Endothelial cell of umbilical vein (primary cell): ENCODE measurements around the gene LSM14A. TPM values are rescaled to one million over a fixed set of nuclear protein-coding genes. Genes with fewer than 3 reads are reported as not detected.

Source experiments
- BruUV-seq: library from RNA; stranded (reverse); fragments of 400-500 nt; replicated peaks from 2 replicates; lab custom pipeline; 2021; lab: Mats Ljungman, UMichigan
- CTCF ChIA-PET: fragments of 300-600, 350-600 bp; sonication (Branson Sonifier 250); formaldehyde crosslinking; loops from one replicate; lab custom pipeline; 2021; ENCODE audit warnings: antibody characterized with exemption, inconsistent platforms; lab: Charles Lee
- POLR2A ChIA-PET: fragments of 300-600, 350-600 bp; sonication (Branson Sonifier 250); formaldehyde crosslinking; loops from one replicate; lab custom pipeline; 2021; ENCODE audit warnings: antibody characterized with exemption, inconsistent platforms; lab: Charles Lee
- DNase-seq: peaks from one replicate; pipeline ENCODE4 v3.0.0-alpha.2; 2011; ENCODE audit warnings: low read depth, low spot score
- FAIRE-seq: peaks from 2 replicates; lab custom pipeline; 2011; peaks lifted over from hg19 to GRCh38; lab: Jason Lieb, UNC
- H2AFZ ChIP-seq: 2 replicates; pipeline ENCODE4 v1.6.0; 2012; ENCODE audit warnings: low read depth, low read length, control low read depth, inconsistent platforms
- H3K27ac ChIP-seq: 2 replicates; pipeline ENCODE4 v1.5.1; 2011; ENCODE audit warnings: low read depth, mild to moderate bottlenecking, control low read depth, low read length, moderate library complexity; ENCODE audit not compliant: insufficient read depth
- H3K27me3 ChIP-seq, 2 experiments: 2 replicates each; pipeline versions ENCODE4 v1.6.0 to v1.6.1; 2011; ENCODE audit warnings: low read length in 2 of 2, mixed read lengths in 1 of 2; ENCODE audit not compliant: control insufficient read depth in 2 of 2, insufficient read depth in 2 of 2
- H3K36me3 ChIP-seq, 2 experiments: 2 replicates in 1 of 2; 3 replicates in 1 of 2; pipeline ENCODE4 v1.5.1; 2011; ENCODE audit warnings: low read length in 2 of 2, mild to moderate bottlenecking in 1 of 2, moderate library complexity in 1 of 2; ENCODE audit not compliant: control insufficient read depth in 2 of 2, insufficient read depth in 2 of 2; ENCODE audit errors: extremely low read depth in 1 of 2
- H3K4me1 ChIP-seq: 3 replicates; pipeline ENCODE4 v1.5.1; 2011; ENCODE audit warnings: mild to moderate bottlenecking, low read length; ENCODE audit not compliant: control insufficient read depth, insufficient read depth; ENCODE audit errors: extremely low read depth
- H3K4me2 ChIP-seq: 2 replicates; pipeline ENCODE4 v1.6.1; 2011; ENCODE audit warnings: low read length, control low read depth, mixed read lengths; ENCODE audit not compliant: insufficient read depth
- H3K4me3 ChIP-seq, 3 experiments: fragments of 200-600 bp in 1 of 3; sonication (generic), shearing (Covaris generic) in 1 of 3; replicated peaks in 1 of 3; 2 replicates each; pipeline ENCODE4 v1.5.1; 2011 to 2016; ENCODE audit warnings: control low read depth in 3 of 3, low read length in 3 of 3, mild to moderate bottlenecking in 2 of 3, inconsistent platforms in 1 of 3, low read depth in 1 of 3, moderate library complexity in 1 of 3; ENCODE audit not compliant: insufficient read depth in 1 of 3
- H3K79me2 ChIP-seq: 2 replicates; pipeline ENCODE4 v1.6.0; 2012; ENCODE audit warnings: low read length, inconsistent platforms; ENCODE audit not compliant: control insufficient read depth, insufficient read depth
- H3K9ac ChIP-seq: replicated peaks from 2 replicates; pipeline ENCODE3; 2011; ENCODE audit warnings: low read length, control low read depth; ENCODE audit not compliant: insufficient read depth; ENCODE audit errors: extremely low read depth
- H3K9me1 ChIP-seq: replicated peaks from 3 replicates; pipeline ENCODE4 v1.6.0; 2011; ENCODE audit warnings: mild to moderate bottlenecking, low read length; ENCODE audit not compliant: control insufficient read depth, insufficient read depth; ENCODE audit errors: extremely low read depth
- H3K9me3 ChIP-seq: replicated peaks from 2 replicates; pipeline ENCODE4 v1.5.1; 2012; ENCODE audit warnings: low read length, inconsistent platforms; ENCODE audit not compliant: control insufficient read depth, insufficient read depth
- H4K20me1 ChIP-seq: replicated peaks from 2 replicates; pipeline ENCODE3; 2011; ENCODE audit warnings: mild to moderate bottlenecking, low read length; ENCODE audit not compliant: control insufficient read depth, insufficient read depth; ENCODE audit errors: extremely low read depth
- CTCF ChIP-seq, 2 donors: IDR thresholded peaks; 1 replicate in 1 of 2; 2 replicates in 1 of 2; pipeline ENCODE4 v1.5.1; 2011; ENCODE audit warnings: low read length in 2 of 2, mild to moderate bottlenecking in 2 of 2, moderate library complexity in 2 of 2, control low read depth in 1 of 2, inconsistent platforms in 1 of 2, low read depth in 1 of 2; ENCODE audit not compliant: insufficient read depth in 1 of 2; ENCODE audit errors: extremely low read depth in 1 of 2
- EZH2 ChIP-seq: IDR thresholded peaks from 2 replicates; pipeline ENCODE4 v1.6.1; 2012; ENCODE audit warnings: borderline replicate concordance, low read depth, mild to moderate bottlenecking, moderate library complexity, low read length, inconsistent platforms; ENCODE audit not compliant: severe bottlenecking
- FOS ChIP-seq: IDR thresholded peaks from 2 replicates; pipeline ENCODE4 v1.6.1; 2011; ENCODE audit warnings: mild to moderate bottlenecking, low read length, moderate library complexity, borderline replicate concordance; ENCODE audit not compliant: insufficient read depth
- GATA2 ChIP-seq: IDR thresholded peaks from 2 replicates; pipeline ENCODE4 v1.7.0; 2011; ENCODE audit warnings: low read depth, mild to moderate bottlenecking, moderate library complexity, mixed read lengths, low read length; ENCODE audit not compliant: insufficient read length, insufficient read depth
- JUN ChIP-seq: IDR thresholded peaks from 2 replicates; pipeline ENCODE4 v1.6.1; 2011; ENCODE audit warnings: borderline replicate concordance, low read depth; ENCODE audit not compliant: insufficient read length, insufficient read depth
- MAX ChIP-seq: IDR thresholded peaks from 2 replicates; pipeline ENCODE4 v1.6.1; 2011; ENCODE audit not compliant: insufficient read depth, insufficient read length
- MYC ChIP-seq: IDR thresholded peaks from one replicate; pipeline ENCODE4 v1.6.1; 2011; ENCODE audit warnings: mild to moderate bottlenecking, low read depth, low read length
- POLR2A ChIP-seq: IDR thresholded peaks from 2 replicates; pipeline ENCODE4 v1.6.1; 2012; ENCODE audit warnings: low read depth, mild to moderate bottlenecking, control low read depth, low read length
- POLR2AphosphoS5 ChIP-seq: IDR thresholded peaks from 2 replicates; pipeline ENCODE4 v1.6.1; 2012; ENCODE audit warnings: low read depth, mild to moderate bottlenecking, control low read depth, low read length, moderate library complexity; ENCODE audit not compliant: insufficient read depth
- dilution Hi-C: fragments of 300-500 bp; cut with MboI; formaldehyde crosslinking; loops from one replicate; pipeline ENCODE4 v1.15.0; 2019; ENCODE audit warnings: low sequenced_read_pairs; ENCODE audit not compliant: extremely low pct_ligation_motif_present
- intact Hi-C: fragments of 100-400 bp; cut with micrococcal nuclease; formaldehyde crosslinking; loops from one replicate; pipeline ENCODE4 v1.10.0; 2022
- polyA plus RNA-seq, 4 experiments: library from polyadenylated mRNA; depleted of rRNA in 3 of 4; stranded (reverse) in 3 of 4; unstranded in 1 of 4; fragments of >200 nt; gene quantifications; 2 replicates each; pipeline versions ENCODE4 v1.2.1 to v1.2.3, GENCODE V29; 2011 to 2012; ENCODE audit warnings: missing spikeins in 1 of 4
- total RNA-seq: library from RNA; stranded (reverse); gene quantifications from 2 replicates; pipeline ENCODE4 v1.2.3, GENCODE V29; 2021

Gene LSM14A
- total and polyA plus RNA-seq, 2 donors (not counting 3 experiments of a cell fraction or from before 2014, with no cell fraction given), result 96.7 to 122 TPM

- Histone ChIP-seq H3K9me3 (no peaks in the 10 kb centered on the region), H3K4me2 (peak overlapping the region; percentile 95), H3K79me2 (no peaks in the 10 kb centered on the region), H3K36me3 (no peaks in the 10 kb centered on the region), H3K27me3 (no peaks in the 10 kb centered on the region), H3K4me3 (peak overlapping the region in 2 of 3 experiments; percentile 57 to 84), H4K20me1 (no peaks in the 10 kb centered on the region), H3K9ac (no peak overlapping the region), H3K4me1 (no peaks in the 10 kb centered on the region), H3K27ac (no peak overlapping the region), H2AFZ (peak overlapping the region; percentile 97), H3K9me1 (no peaks in the 10 kb centered on the region)
- DNase-seq (no peak), FAIRE-seq (no peak)
- dilution Hi-C loops, result no loop called here
- CTCF ChIA-PET, result interaction anchor here (1.3 to 2.0 kb wide), 4 partner anchors 10 to 93 kb away, joined by 3 to 8 read pairs (median 4); no protein-coding TSS in a partner anchor
- POLR2A ChIA-PET, result interaction anchor here (0.7 to 0.9 kb wide), 2 partner anchors 36 to 54 kb away, joined by 4 read pairs; no protein-coding TSS in a partner anchor
- intact Hi-C loops, result no loop called here
- no peak for TF ChIP-seq MYC
- no peak for TF ChIP-seq FOS
- TF ChIP-seq MAX, result no peak
- no TSS peak for BruUV-seq
These were observed 37.1 kb upstream of the LSM14A start for GRCh38 chr19:34135054-34135800.

GRCh38 chr19:34135821-34136611 lies 36.3 kb upstream of the LSM14A start:
- Histone ChIP-seq H3K79me2 (no peaks in the 10 kb centered on the region), H3K9me3 (no peaks in the 10 kb centered on the region), H3K4me2 (no peak overlapping the region), H3K4me3 (no peak overlapping the region), H4K20me1 (no peaks in the 10 kb centered on the region), H2AFZ (no peak overlapping the region), H3K36me3 (no peaks in the 10 kb centered on the region), H3K9me1 (no peaks in the 10 kb centered on the region), H3K4me1 (no peaks in the 10 kb centered on the region), H3K9ac (no peak overlapping the region), H3K27ac (no peak overlapping the region), H3K27me3 (no peaks in the 10 kb centered on the region)
- DNase-seq, result no peak
- CTCF ChIA-PET, result interaction anchor here (1.0 to 2.0 kb wide), 5 partner anchors 9 to 358 kb away, joined by 3 to 5 read pairs (median 4); no protein-coding TSS in a partner anchor
- POLR2A ChIA-PET, result no interaction called here
- TF ChIP-seq MAX (no peak), EZH2 (no peak), JUN (no peak), MYC (no peak), POLR2A (no peak), POLR2AphosphoS5 (no peak), CTCF (IDR thresholded peaks at IDR 0.05; ENCODE audit: extremely low read depth in 1 of 2, insufficient read depth in 1 of 2, low read depth in 1 of 2, low read length in 2 of 2) (no peak), FOS (no peak), GATA2 (no peak)
- dilution Hi-C loops (no loop called here), intact Hi-C loops (no loop called here)
- no peak for FAIRE-seq
- BruUV-seq, result no TSS peak
